Esophagus muscularis mucosa (tissue), 4 donors: ENCODE results near the gene TSPYL6. TPM values are rescaled to one million over a fixed set of nuclear protein-coding genes. Genes with fewer than 3 reads are reported as not detected.

Experiments
- DNase-seq: peaks from one replicate; pipeline ENCODE4 v3.0.0-alpha.2; 2017; ENCODE audit errors: extremely low spot score
- H3K27ac ChIP-seq, 4 donors: fragments of 200-600 bp; sonication (generic); replicated peaks in 1 of 4; 1 replicate in 3 of 4; 2 replicates in 1 of 4; pipeline ENCODE4 v1.5.1; 2016 to 2019; ENCODE audit warnings: mild to moderate bottlenecking in 1 of 4
- H3K27me3 ChIP-seq, 4 donors: fragments of 200-600 bp; sonication (generic); one replicate each; pipeline versions ENCODE4 v1.5.1 to v1.6.0; 2016 to 2019
- H3K36me3 ChIP-seq, 4 donors: fragments of 200-600 bp; sonication (generic); one replicate each; pipeline ENCODE4 v1.5.1; 2016 to 2019
- H3K4me1 ChIP-seq, 4 donors: fragments of 200-600 bp; sonication (generic); one replicate each; pipeline ENCODE4 v1.5.1; 2016 to 2019
- H3K4me3 ChIP-seq, 4 donors: fragments of 200-600 bp; sonication (generic); 1 replicate in 2 of 4; 2 replicates in 2 of 4; pipeline ENCODE4 v1.5.1; 2016 to 2019; ENCODE audit warnings: mild to moderate bottlenecking in 4 of 4, moderate library complexity in 1 of 4
- H3K9me3 ChIP-seq, 4 donors: fragments of 200-600 bp; sonication (generic); 1 replicate in 3 of 4; 2 replicates in 1 of 4; pipeline ENCODE4 v1.5.1; 2016 to 2019
- CTCF ChIP-seq, 3 experiments: fragments of 200-600 bp in 2 of 3; fragments of 450-650 bp in 1 of 3; sonication (generic) in 2 of 3; IDR thresholded peaks; one replicate each; pipeline ENCODE4 v1.5.1; 2017 to 2019; ENCODE audit warnings: antibody characterized with exemption in 3 of 3, mild to moderate bottlenecking in 2 of 3, moderate library complexity in 1 of 3
- EP300 ChIP-seq: sonication (generic); formaldehyde crosslinking; IDR thresholded peaks from one replicate; pipeline ENCODE4 v1.6.1; 2017; ENCODE audit warnings: antibody characterized with exemption
- POLR2A ChIP-seq: fragments of 450-650 bp; IDR thresholded peaks from one replicate; pipeline ENCODE4 v1.6.1; 2017; ENCODE audit warnings: antibody characterized with exemption, moderate library complexity, mild to moderate bottlenecking, low read depth
- POLR2AphosphoS5 ChIP-seq, 2 donors: sonication (generic); formaldehyde crosslinking; IDR thresholded peaks; one replicate each; pipeline ENCODE4 v1.6.1; 2017; ENCODE audit warnings: antibody characterized with exemption in 2 of 2
- WGBS: methylation state at CpG from one replicate; pipeline ENCODE4 v1.1.5; 2018; 5-methylcytosine and 5-hydroxymethylcytosine counted together
- intact Hi-C: fragments of 100-400 bp; cut with DNase I; formaldehyde crosslinking; loops from one replicate; pipeline ENCODE4 v1.15.1; 2023
- total RNA-seq, 4 donors: library from RNA; depleted of rRNA; stranded (reverse); fragments of >200 nt; gene quantifications; one replicate each; pipeline versions ENCODE4 v1.1.0 to v1.2.1, GENCODE V29; 2016

TSPYL6 gene
- total RNA-seq, 4 donors from 2014 or later: not detected

DNA sequence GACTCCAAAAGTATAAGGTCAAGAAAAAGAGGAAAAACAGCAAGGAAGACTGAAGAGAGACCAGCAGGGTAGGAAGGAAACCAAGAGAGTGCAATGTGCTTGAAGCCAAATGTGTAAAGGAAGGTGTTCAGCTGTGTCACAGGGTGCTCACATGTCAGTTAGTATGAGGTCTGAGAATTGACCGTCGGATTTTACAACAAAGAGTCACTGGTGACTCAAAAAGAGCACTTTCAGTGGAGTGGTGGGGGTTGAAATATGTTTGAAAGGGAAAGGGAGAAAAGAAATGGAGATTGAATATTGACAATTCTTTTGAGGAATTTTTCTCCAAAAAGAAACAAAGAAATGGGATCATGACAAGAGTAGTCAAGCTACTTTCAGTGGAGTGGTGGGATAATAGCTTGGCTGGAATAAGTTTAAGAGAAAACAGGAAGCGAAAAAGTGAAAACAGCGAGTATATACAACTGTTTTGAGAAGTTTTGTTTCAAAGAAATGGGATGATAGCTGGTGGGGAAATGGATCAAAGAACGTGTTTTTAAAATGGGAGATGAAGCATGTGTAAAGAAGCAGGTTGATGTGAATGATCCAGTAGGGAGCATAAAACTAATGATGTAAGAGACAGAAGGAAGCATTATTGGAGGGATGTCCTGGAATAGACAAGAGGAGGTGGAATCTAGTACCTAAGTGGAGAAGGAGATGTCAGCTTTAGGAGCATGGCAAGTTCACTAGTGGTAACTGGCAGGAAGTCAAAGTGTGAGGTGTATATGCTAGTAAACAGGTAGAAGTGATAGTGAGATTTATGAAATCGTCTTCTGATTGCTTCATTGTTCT lies 3.6 kb upstream of the TSPYL6 start:
- H3K27ac ChIP-seq: no peak overlapping the region
- intact Hi-C loops: no loop called here
- H3K4me1 ChIP-seq: peaks cover 0 to 26% (median 15%) of the 10 kb centered on the region in 4 donors
- H3K36me3 ChIP-seq: no peaks in the 10 kb centered on the region
- H3K4me3 ChIP-seq: no peak overlapping the region
- TF ChIP-seq POLR2AphosphoS5 (IDR thresholded peaks at IDR 0.05): no peak
- DNase-seq: no peak
- 95% methylated on average over 6 of the region's 6 CpGs for WGBS
- no peaks in the 10 kb centered on the region for H3K27me3 ChIP-seq
- no peaks in the 10 kb centered on the region for H3K9me3 ChIP-seq

GRCh38 chr2:54258166-54258565 lies 2.1 kb upstream of the TSPYL6 start:
- Histone ChIP-seq H3K27me3 (no peaks in the 10 kb centered on the region), H3K4me1 (peaks cover 0 to 35% (median 18%) of the 10 kb centered on the region in 4 donors), H3K36me3 (no peaks in the 10 kb centered on the region), H3K27ac (peak overlapping the region in 1 of 4 donors; percentile 14), H3K4me3 (no peak overlapping the region), H3K9me3 (no peaks in the 10 kb centered on the region)
- 44% methylated on average over 2 of the region's 2 CpGs for WGBS
- no peak for DNase-seq
- TF ChIP-seq EP300 (no peak), CTCF (IDR thresholded peaks at IDR 0.05) (no peak), POLR2AphosphoS5 (IDR thresholded peaks at IDR 0.05) (peak; percentile 8 to 29), POLR2A (no peak)
- intact Hi-C loops: no loop called here

GRCh38 chr2:54255230-54256090 lies 569 bp downstream of the TSPYL6 start:
- H3K27ac ChIP-seq: no peak overlapping the region
- H3K4me1 ChIP-seq: peaks cover 0 to 26% (median 17%) of the 10 kb centered on the region in 4 donors
- no peaks in the 10 kb centered on the region for H3K9me3 ChIP-seq
- intact Hi-C loops: no loop called here
- H3K4me3 ChIP-seq: no peak overlapping the region
- WGBS: 96% methylated on average over 37 of the region's 37 CpGs
- no peak for TF ChIP-seq CTCF (IDR thresholded peaks at IDR 0.05)
- no peak for TF ChIP-seq POLR2AphosphoS5 (IDR thresholded peaks at IDR 0.05)
- no peak for TF ChIP-seq EP300
- no peak for TF ChIP-seq POLR2A
- H3K27me3 ChIP-seq: no peaks in the 10 kb centered on the region
- no peak for DNase-seq
- no peaks in the 10 kb centered on the region for H3K36me3 ChIP-seq

DNA sequence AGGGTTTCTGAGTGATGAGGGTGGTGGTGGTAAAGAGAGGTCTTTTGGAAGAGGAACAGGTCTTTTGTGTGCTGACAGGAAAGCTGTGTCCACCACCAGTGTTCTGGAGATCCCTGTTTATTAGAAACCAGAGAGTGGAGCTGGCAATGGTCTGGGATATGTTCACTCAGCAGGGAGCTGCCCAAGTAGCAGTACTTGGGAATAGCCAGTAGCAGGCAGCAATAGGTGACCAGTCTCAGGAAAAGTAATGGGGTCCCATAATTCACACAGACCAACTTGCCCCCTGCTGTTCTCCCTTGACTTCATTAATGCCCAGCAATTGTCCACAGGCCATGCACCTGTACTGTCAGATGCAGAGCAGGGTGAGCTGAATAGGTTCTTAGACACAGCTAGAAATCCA lies 1.8 kb downstream of the TSPYL6 start:
- intact Hi-C loops: no loop called here
- Histone ChIP-seq H3K27ac (no peak overlapping the region), H3K4me3 (no peak overlapping the region), H3K27me3 (no peaks in the 10 kb centered on the region), H3K36me3 (no peaks in the 10 kb centered on the region), H3K9me3 (no peaks in the 10 kb centered on the region), H3K4me1 (peaks cover 0 to 34% (median 19%) of the 10 kb centered on the region in 4 donors)
- DNase-seq: no peak
- no peak for TF ChIP-seq POLR2A
- TF ChIP-seq POLR2AphosphoS5 (IDR thresholded peaks at IDR 0.05): no peak

- no peak for DNase-seq
Observed at GRCh38 chr2:54249629-54250028, 6.4 kb downstream of the TSPYL6 start.

More at GRCh38 chr2:54249629-54250028, 6.4 kb downstream of the TSPYL6 start:
- Histone ChIP-seq H3K4me3 (no peak overlapping the region), H3K27ac (no peak overlapping the region), H3K36me3 (no peaks in the 10 kb centered on the region), H3K9me3 (no peaks in the 10 kb centered on the region), H3K4me1 (peaks cover 5 to 33% (median 22%) of the 10 kb centered on the region in 4 donors), H3K27me3 (no peaks in the 10 kb centered on the region)
- intact Hi-C loops: no loop called here
- TF ChIP-seq POLR2AphosphoS5 (IDR thresholded peaks at IDR 0.05) (no peak), POLR2A (no peak), EP300 (no peak), CTCF (IDR thresholded peaks at IDR 0.05) (no peak)
